NCI-H345 treated with DMSO at 0.1 percent for 48 hours (cell line): ENCODE results near the gene TYMP.
A peak's percentile ranks its signal among the peaks of the same experiment; 100 is the strongest.
"Not testable (repeated sequence)": the region's sequence is repeated elsewhere in the genome, so short reads cannot be mapped to it uniquely, and the experiment has no call there.

Experiments
- DNase-seq: peaks from one replicate; lab custom pipeline; 2025; ENCODE audit not compliant: unreplicated experiment; lab: John Stamatoyannopoulos, UW

TYMP gene

DNA sequence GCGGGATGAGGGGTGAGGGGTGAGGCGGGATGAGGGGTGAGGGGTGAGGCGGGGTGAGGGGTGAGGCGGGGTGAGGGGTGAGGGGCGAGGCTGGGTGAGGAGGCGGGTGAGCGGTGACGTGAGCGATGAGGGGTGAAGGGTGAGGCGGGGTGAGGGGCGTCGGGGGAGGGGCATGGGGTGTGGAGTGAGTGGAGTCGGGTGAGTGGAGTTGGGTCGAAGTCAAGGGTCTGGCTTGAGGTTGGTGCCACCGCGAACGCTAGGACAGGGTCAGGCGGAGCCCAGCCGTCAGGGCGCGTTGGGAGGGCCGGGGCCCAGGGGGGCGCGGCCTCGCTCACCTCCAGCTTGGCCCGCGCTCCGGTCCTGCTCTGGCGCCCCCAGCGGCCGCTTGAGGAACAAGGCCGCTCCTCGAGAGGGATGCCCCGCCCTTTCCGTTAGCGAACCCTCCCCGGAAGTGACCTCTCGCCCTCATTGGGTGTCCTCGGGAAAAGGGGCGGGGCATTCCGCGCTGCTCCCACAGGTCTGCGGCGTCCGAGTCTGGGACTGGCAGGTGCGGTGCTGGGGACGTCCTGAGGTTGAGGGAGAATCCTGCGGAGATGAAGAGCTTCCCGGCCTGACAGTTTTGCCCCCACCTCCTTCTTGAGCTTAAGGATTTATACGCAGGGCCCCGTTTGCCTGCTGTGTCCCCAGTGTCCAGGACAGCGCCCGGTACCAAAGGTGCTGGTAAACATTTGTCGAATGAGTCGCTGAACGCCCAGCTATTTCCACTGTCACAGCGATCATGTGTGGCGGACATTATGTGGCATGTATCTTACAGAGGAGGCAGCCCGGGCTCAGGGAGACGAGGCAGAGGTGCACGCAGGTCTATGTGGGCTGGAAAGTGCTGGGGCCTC is 33.0 kb upstream of the TYMP start, which contains the start of gene SYCE3:
Gene SYCE3 (minus strand): TSS at position 397 of the 890 bp plus-strand sequence. CDS start 6,514 bp downstream, outside the sequence.
- peak; percentile 79 for DNase-seq

DNA sequence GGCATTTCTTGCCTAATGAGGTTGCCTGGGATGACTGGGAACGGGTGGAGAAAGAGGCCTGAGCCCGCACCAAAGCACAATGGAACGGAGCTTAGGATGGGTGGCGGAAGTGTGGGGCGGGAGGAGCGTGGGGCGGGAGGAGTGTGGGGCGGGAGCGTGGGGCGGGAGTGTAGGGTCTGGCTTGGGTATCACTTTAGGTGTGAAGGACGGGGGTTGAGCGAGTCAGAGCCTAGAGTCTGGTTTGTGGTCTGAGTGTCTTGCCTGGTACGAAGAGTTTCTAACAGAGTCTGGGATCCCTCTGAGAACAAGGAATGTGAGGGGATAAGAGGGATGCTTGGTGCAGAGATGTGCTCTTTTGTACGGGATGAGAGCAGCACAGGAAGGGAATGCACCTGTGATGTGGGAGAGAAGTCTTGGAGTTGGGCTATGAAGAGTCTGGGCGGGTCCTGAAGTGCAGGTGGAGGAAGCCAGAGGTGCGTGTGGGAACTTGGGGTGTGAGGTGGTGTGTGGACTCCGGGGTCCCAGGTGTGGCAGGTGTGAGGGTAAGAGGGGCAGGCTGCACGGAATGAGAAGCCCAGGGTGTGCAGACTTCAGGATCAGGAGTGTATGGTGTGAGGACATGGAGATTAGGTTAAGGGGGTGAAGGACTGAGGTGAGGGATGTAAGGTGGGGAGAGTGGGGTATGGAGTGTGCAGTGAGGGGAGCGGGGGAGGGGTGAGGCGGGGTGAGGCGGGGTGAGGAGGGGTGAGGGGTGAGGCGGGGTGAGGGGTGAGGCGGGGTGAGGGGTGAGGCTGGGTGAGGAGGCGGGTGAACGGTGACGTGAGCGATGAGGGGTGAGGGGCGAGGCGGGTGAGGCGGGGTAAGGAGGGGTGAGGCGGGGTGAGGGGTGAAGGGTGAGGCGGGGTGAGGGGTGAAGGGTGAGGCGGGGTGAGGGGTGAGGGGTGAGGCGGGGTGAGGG is 31.9 kb upstream of the TYMP start:
- no peak for DNase-seq

DNA sequence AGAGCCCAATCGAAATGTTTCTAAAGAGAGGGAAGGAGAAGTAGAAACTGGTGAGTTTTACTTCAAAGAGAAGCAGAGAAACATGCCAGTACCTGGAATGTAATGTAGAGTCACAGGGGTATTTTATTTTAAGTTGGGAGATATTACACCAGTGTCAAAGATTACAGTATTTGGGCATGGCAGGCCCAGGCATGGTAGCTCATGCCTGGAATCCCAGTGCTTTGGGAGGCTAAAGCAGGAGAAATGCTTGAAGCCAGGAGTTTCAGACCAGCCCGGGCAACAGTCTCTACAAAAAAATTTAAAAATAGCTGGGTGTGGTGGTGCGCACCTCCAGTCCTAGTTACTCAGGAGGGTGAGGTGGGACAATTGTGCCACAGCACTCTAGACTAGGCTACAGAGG is 30.2 kb upstream of the TYMP start:
- DNase-seq = no peak

DNA sequence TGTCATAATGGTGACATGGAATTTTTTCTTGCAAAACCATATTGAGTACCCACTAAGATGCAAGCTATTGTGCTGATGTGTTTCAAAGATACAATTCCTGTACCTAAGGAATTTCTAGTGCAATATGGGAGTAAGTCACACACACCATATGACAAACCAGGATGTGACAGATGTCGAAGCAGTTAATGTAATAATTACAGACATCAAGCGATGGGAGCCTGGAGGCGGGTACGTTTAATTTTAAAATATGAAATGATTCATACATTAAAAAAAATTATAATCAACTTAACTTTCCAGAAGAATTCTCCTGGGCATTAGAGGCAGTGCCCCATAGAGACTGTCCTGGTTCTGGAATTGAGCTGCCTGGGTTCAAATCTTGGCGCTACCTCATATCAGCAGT is 26.9 kb upstream of the TYMP start:
- no peak for DNase-seq

DNA sequence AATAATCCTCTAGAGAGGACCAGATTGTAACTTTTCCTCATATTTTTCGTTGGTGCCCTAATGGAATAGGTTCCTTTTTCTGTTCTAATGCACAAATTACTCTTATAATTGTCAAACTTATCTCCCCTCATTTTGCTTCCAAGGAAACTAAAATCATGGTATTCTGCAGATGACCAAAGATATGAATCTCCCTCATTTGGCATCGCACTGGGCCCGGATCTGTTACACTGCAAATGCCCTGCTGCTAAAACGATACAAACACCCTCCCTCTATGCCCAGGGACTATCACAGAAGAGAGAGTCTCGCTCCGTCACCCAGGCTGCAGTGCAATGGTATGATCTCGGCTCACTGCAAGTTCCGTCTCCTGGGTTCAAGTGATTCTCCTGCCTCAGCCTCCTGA is 23.5 kb upstream of the TYMP start:
- DNase-seq = no peak

DNA sequence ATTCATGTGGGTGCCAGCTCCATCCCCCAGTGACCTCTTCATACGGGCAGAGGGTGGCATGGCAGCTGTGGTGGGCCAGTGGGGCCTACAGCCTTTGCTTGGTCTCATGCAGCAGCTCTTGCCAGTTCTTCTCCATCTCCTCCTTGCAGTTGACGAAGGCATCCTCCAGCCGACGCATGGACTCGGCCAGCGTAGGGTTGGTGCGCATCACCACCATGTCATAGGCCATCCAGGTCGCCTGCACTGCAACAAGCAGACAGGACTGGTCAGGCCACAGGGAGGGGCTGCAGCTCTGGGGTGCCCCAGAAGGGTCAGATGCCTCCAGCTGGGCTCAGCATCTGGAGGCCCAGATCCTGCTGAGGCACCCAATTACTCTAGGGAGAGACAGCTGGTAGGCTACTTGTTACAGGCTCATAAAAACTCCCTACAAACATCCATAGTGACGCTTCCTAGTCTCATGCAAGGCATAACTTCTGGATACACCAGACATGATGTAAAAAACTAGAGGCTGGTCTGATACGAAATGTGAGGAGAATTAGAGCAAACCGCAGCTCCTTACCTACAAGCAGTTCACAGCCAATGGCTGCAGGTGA is 21.4 kb upstream of the TYMP start:
- no peak for DNase-seq

DNA sequence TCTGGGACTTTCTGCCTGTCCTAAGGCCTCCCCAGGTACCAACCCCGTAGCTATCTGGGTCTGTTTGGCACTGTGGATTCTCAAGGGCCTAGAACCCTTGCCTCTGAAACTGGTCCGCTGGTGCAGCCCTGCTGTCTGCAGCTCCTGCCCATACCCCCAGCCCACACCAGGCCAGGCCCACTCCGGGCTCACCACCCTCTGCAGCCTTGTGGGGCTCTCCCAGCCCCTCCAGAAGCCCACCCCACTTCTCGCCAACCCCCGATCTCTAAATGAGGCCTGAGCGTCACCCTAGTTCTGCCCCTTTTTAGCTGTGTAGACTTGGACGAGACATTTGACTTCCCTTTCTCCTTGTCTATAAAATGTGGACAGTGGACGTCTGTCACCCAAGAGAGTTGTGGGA is 20.6 kb upstream of the TYMP start:
- DNase-seq = no peak

DNA sequence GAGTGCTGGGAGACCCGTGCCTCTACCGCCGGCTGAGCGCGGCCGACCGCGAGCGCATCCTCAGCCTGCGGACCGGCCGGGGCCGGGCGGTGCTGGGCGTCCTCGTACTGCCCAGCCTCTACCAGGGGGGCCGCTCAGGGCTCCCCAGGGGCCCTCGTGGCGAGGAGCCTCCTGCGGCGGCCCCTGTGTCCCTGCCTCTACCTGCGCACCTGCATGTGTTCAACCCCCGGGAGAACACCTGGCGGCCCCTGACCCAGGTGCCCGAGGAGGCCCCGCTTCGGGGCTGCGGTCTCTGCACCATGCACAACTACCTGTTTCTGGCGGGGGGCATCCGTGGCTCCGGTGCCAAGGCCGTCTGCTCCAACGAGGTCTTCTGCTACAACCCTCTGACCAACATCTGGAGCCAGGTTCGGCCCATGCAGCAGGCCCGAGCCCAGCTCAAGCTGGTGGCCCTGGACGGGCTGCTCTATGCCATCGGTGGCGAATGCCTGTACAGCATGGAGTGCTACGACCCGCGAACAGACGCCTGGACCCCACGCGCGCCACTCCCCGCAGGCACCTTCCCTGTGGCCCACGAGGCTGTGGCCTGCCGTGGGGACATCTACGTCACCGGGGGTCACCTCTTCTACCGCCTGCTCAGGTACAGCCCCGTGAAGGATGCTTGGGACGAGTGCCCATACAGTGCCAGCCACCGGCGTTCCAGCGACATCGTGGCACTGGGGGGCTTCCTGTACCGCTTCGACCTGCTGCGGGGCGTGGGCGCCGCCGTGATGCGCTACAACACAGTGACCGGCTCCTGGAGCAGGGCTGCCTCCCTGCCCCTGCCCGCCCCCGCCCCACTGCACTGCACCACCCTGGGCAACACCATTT is 19.3 kb upstream of the TYMP start:
- DNase-seq = no peak

DNA sequence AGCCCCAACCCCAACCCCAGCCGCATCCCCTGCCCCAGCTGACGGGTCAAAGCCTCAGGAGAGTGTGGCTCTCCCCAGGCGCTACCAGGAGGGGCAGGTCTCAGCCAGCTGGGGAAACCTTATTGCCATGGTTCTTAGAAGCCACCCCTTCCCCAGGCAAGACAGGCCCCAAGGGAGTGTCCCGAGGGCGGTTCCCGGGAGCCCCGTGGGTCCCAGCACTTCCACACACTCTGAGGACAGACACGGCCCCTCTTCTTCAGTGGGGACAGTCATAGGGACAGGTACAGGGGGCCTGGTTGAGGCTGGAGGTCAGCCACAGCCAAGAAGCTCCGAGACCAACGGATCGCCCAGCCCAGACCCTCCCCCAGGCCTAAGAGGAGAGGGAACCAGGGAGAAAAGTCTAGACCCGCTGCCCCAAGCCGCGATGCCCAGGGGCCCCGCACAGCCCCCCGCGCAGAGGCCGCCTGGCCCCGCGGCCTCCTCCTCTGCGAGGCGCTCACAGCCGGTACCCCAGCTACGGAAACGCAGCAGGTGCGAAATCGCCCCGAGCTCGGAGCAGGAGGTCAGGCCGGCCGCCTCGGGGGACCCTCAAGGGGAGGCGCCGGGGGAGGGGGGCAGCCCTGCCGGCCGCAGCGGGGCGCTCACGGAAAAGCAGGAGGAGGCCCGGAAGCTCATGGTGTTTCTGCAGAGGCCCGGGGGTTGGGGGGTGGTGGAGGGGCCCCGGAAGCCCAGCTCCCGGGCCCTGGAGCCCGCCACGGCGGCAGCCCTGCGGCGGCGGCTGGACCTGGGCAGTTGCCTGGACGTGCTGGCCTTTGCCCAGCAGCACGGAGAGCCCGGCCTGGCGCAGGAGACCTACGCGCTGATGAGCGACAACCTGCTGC is 18.5 kb upstream of the TYMP start:
- no peak for DNase-seq

DNA sequence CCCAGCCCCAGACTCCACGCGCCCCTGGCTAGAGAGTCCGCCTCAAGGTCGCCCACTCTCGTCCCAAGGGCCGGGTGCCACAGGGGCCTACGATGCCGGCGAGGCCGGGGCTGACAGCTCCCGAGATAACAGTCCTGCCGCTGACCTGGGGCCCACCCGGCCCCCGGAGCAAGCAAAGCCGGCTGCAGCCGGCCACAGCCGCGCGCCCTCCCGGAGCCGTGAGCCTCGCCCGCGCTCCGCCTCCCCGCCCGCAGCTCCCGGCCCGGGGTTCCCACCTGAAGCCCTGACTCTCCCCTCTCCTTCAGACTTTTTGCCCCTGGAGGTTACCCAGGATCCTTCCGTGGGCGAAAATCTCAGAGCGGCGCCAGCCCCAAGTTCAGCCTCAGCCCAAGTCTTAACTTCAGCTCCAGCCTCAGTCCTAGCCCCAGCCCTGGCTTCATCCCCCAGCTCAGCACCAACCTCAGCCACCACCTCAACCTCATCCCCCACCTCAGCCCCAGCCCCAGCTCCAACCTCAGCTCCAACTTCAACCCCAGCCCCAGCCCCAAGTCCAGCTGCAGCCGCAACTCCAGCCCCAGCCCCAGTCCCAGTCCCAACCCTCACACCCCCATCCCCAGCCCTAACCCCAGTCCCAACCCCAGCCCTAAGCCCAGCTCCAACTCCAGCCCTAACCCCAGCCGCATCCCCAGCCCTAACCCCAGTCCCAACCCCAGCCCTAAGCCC is 17.6 kb upstream of the TYMP start:
- DNase-seq = no peak

DNA sequence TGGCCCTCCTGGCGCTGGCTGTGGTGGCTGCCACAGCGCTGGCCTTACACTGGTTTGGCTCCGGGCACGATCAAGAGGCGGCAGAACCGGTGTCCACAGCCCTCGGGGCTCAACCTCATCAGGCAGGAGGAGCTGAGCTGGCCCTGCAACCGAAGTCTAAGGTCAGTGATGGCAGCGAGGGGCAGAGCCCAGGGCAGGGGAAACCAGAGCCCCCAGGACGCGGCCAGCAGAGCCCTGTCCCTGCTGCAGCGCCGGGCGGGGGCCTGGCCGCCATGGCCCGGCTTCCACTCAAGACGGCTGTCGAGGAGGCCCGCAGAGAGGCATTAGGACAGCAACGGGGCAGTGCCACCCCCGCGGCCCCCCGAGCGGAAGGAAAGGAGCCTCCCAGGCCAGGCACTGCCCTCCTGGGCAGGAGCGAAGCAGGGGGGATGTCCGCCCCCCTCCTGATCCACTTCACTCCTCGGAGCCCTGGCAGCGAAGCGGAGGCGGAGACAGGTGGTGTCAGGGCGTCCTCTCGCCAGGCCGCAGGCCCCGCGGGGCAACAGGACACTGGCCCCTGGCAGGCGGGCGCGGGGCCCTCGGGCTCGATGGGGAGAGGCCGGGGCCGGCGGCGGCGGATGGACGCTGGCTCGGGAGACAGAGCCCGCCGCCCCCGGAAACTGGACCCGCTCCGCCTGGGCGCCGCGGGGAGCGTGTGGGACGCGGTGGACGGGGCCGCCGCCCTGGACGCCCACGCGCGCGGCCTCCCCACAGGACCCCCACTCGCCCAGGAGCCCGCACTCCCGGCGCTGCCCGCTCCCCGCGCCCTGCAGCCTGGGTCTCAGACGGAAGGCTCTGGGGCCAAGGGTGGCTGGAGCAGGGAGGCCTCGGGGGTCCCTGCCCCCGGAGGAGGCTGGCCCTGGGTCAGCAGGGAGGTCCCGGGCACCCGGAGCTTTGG is 16.8 kb upstream of the TYMP start:
- DNase-seq = no peak

DNA sequence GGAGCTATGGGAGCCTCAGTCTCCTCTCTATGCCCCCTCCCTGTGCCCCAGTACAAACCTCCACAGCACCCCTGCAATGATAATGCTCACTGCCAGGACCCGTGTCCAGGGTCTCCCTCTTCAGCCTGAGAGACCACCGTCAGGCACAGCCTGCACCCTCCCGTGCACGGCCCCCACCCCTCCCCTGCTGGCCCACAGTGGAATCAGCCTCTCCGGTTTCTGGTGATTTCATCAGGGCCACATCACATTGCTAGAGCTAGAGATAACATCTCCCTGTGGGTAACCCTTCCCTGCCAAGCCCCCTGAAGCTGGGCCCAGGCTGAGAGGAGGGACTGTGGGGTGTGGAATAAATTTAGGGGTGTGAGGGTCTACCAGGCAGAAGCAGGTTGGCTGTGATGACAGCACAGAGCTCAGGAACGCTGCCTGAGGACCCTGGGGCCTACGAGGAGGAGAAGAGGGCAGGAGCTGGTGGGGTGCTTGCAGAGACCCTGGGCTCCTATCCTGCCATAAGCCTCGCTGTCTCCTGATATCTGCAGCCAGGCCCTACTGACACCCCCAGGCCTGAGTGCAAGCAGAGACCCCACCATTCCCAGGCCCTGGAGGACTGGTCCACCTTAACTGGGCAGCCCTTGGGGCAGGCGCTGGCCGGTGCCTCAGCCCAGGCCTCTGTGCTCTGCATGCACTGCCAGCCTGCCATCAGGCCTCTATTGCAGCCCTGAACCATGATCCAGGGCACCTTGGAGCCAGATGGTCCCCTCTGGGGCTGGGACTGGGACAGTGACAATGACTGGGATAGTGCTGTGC is 15.9 kb upstream of the TYMP start, which contains the start of gene KLHDC7B:
Gene KLHDC7B (plus strand): TSS at position 378 of the 804 bp plus-strand sequence. CDS start 345 bp downstream, at position 723.
- no peak for DNase-seq

DNA sequence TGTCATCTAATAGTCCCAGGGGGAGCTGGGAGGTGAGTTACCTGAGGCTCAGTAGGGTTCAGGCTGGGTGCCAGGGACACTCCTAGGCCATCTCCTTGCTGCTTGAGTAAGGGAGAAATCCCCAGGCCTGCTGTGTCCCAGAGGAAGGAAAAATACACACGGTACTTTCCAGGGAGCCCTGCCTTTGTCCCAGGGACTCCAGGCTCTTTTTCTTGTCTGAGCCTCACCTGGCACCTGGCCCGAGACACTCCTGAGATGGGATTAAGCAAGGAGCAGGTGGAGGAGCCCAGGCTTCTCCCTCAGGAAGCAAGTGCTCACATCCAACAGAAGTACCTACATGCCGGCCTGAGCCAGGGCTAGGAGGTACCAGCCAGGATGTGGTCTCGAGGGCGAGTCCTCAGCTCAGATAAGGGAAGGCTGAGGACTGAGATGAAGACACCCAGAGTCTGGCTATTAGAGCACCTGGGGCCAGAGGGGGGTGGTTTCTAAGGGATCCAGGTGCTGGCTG is 15.0 kb upstream of the TYMP start:
- no peak for DNase-seq

DNA sequence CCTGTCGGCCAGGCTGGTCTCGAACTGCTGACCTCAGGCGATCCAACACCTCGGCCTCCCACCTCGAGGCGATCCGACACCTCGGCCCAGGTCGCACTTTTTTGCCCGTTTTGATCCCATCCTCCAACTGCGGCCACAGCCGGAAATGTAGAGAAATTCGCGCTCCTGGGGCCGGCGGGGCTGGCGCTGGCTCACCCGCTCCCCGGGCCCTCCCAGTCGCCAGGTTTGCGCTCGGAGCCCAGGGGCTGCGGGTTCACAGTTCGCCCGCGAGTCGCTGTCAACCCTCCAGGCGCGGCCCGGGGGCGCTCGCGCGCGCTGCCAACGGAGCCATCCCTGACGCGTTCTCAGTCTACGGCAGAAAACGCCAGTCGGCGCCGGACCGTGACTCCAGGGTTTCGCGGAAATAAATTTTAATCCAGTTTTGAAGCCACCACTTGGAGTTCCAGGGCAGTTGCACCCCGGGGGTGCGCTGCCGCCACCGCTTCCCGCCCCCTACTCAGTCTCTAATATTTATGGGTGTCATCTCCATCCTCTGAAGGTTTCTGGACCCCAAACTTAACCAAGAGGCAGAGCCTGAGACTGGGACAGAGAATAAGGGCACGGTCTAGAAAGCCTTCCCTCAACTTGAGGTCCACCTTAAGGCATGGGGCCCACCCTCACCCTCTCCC is 14.4 kb upstream of the TYMP start:
- no peak for DNase-seq

DNA sequence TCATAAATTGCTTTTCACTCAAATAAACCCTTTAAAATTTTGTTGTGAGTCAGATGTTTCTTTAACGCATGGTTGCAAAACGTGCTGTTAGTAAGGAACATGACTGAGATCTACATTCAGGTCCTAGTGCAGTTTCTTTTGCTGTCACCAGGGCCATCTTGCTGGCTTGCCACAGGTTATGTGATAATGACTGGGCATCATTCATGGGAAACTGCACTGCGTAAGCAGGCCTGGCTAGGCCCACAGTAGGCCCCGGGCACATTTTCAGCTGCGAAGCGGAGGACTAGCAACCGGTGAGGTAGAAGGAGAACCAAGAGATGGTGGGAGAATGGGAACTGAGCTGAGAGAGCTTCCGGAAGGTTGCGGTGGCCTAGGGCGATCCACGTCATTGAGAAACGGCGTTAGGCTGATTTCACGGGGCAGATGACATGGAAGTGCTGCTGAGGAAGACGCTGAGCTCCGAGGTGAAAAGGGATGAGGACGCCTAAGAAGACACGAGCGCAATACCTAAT is 12.7 kb upstream of the TYMP start:
- no peak for DNase-seq

DNA sequence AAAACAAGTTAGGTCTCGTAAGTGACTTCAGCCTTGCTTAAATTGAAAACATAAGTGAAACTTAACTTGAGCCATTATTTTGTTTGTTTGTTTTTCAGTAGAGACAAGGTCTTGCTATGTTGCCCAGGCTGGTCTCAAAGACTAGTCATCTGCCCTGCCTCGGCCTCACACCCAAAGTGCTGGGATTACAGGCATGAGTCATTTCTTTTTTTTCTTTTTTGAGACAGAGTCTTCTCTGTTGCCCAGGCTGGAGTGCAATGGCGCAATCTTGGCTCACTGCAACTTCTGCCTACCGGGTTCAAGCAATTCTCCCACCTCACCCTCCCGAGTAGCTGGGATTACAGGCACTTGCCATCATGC is 11.8 kb upstream of the TYMP start:
- DNase-seq = not testable (repeated sequence)
